SK-N-SH (cell line): ENCODE measurements around the gene IKZF1. TPM values are rescaled to one million over a fixed set of nuclear protein-coding genes. Genes with fewer than 3 reads are reported as not detected.

Source experiments
- CTCF ChIA-PET: fragments of 300-600, 350-600 bp; formaldehyde crosslinking; extraction: SDS; loops from one replicate; lab custom pipeline; 2021; lab: Yijun Ruan, JAX
- POLR2A ChIA-PET: fragments of 350-600 bp; sonication (Branson Sonifier 250); formaldehyde crosslinking; extraction: SDS; loops from one replicate; lab custom pipeline; 2020; ENCODE audit warnings: antibody characterized with exemption, inconsistent platforms; lab: Yijun Ruan, JAX
- DNase-seq: peaks from one replicate; pipeline ENCODE4 v3.0.0; 2012
- H2AFZ ChIP-seq: fragments of 200-600 bp; sonication (generic); 2 replicates; pipeline ENCODE4 v1.8.1; 2016; ENCODE audit warnings: antibody characterized with exemption, mild to moderate bottlenecking, low read depth
- H3F3A ChIP-seq: fragments of 200-600 bp; sonication (generic); replicated peaks from 2 replicates; pipeline ENCODE3; 2016; ENCODE audit warnings: antibody characterized with exemption, mild to moderate bottlenecking; ENCODE audit not compliant: insufficient read depth
- H3K27ac ChIP-seq, 2 experiments: fragments of 200-500 bp in 1 of 2; fragments of 200-600 bp in 1 of 2; sonication (Bioruptor generic) in 1 of 2; sonication (generic), shearing (Covaris generic) in 1 of 2; 2 replicates each; pipeline versions ENCODE4 v1.5.1 to v1.6.1; 2014 to 2016; ENCODE audit warnings: low read depth in 2 of 2, inconsistent platforms in 1 of 2, low read length in 1 of 2, mild to moderate bottlenecking in 1 of 2, mixed read lengths in 1 of 2
- H3K27me3 ChIP-seq: fragments of 200-600 bp; sonication (generic), shearing (Covaris generic); 2 replicates; pipeline ENCODE4 v1.6.1; 2016; ENCODE audit warnings: mixed run types; ENCODE audit not compliant: insufficient read depth
- H3K36me3 ChIP-seq, 2 experiments: fragments of 200-500 bp in 1 of 2; fragments of 200-600 bp in 1 of 2; sonication (Bioruptor generic) in 1 of 2; sonication (generic) in 1 of 2; replicated peaks in 1 of 2; 2 replicates each; pipeline versions ENCODE3 to v1.5.1; 2014 to 2016; ENCODE audit warnings: low read length in 1 of 2, mild to moderate bottlenecking in 1 of 2; ENCODE audit not compliant: insufficient read depth in 2 of 2, control insufficient read depth in 1 of 2
- H3K4me1 ChIP-seq, 2 experiments: fragments of 200-500 bp in 1 of 2; fragments of 200-600 bp in 1 of 2; sonication (Bioruptor generic) in 1 of 2; sonication (generic), shearing (Covaris generic) in 1 of 2; 2 replicates each; pipeline versions ENCODE4 v1.5.1 to v1.6.1; 2014 to 2016; ENCODE audit warnings: low read depth in 1 of 2, low read length in 1 of 2, mixed run types in 1 of 2; ENCODE audit not compliant: insufficient read depth in 2 of 2, control insufficient read depth in 1 of 2
- H3K4me2 ChIP-seq: fragments of 200-600 bp; sonication (generic), shearing (Covaris generic); 2 replicates; pipeline ENCODE4 v1.6.1; 2017; ENCODE audit warnings: mixed run types
- H3K4me3 ChIP-seq, 2 experiments: fragments of 200-500 bp in 1 of 2; fragments of 200-600 bp in 1 of 2; sonication (Bioruptor generic) in 1 of 2; sonication (generic), shearing (Covaris generic) in 1 of 2; 2 replicates each; pipeline versions ENCODE4 v1.5.1 to v1.8.1; 2014 to 2016; ENCODE audit warnings: low read depth in 2 of 2, inconsistent platforms in 1 of 2, low read length in 1 of 2, mild to moderate bottlenecking in 1 of 2, mixed read lengths in 1 of 2, moderate library complexity in 1 of 2
- H3K79me2 ChIP-seq: fragments of 200-600 bp; sonication (generic); 2 replicates; pipeline ENCODE4 v1.8.1; 2017; ENCODE audit warnings: mild to moderate bottlenecking; ENCODE audit not compliant: insufficient read depth
- H3K9ac ChIP-seq: fragments of 200-600 bp; sonication (generic); 2 replicates; pipeline ENCODE4 v1.6.1; 2017; ENCODE audit warnings: mixed run types
- H3K9me2 ChIP-seq: fragments of 200-600 bp; sonication (generic); 2 replicates; pipeline ENCODE4 v1.6.1; 2017; ENCODE audit warnings: mixed run types
- H3K9me3 ChIP-seq: fragments of 200-600 bp; sonication (generic); 2 replicates; pipeline ENCODE4 v1.6.1; 2017; ENCODE audit warnings: mixed run types, mild to moderate bottlenecking, moderate library complexity
- H4K20me1 ChIP-seq: fragments of 200-600 bp; sonication (generic); 2 replicates; pipeline ENCODE4 v1.6.1; 2017; ENCODE audit warnings: mild to moderate bottlenecking, mixed run types; ENCODE audit not compliant: insufficient read depth
- CHD2 ChIP-seq: fragments of 150-350 bp; IDR thresholded peaks from 2 replicates; pipeline ENCODE4 v1.6.1; 2018; ENCODE audit warnings: low read length; ENCODE audit not compliant: partially characterized antibody
- ELF1 ChIP-seq: IDR thresholded peaks from 2 replicates; pipeline ENCODE4 v1.4.0; 2012
- GABPA ChIP-seq: IDR thresholded peaks from 2 replicates; pipeline ENCODE4 v1.4.0; 2012; ENCODE audit warnings: low read depth, mild to moderate bottlenecking
- JUND ChIP-seq: IDR thresholded peaks from 2 replicates; pipeline ENCODE4 v1.4.0; 2012
- MEF2A ChIP-seq: IDR thresholded peaks from 2 replicates; pipeline ENCODE4 v1.4.0; 2012; ENCODE audit warnings: low read depth, borderline replicate concordance
- MXI1 ChIP-seq: IDR thresholded peaks from 2 replicates; pipeline ENCODE4 v1.6.1; 2012; ENCODE audit warnings: mild to moderate bottlenecking, low read depth, low read length, improper control_type of control experiment
- RCOR1 ChIP-seq: fragments of 150-350 bp; IDR thresholded peaks from 2 replicates; pipeline ENCODE4 v1.6.1; 2017; ENCODE audit warnings: antibody characterized with exemption, low read length
- RXRA ChIP-seq: IDR thresholded peaks from 2 replicates; pipeline ENCODE4 v1.4.0; 2012; ENCODE audit warnings: low read depth, mild to moderate bottlenecking, borderline replicate concordance
- TCF12 ChIP-seq: IDR thresholded peaks from 2 replicates; pipeline ENCODE4 v1.4.0; 2012
- TEAD4 ChIP-seq: IDR thresholded peaks from 2 replicates; pipeline ENCODE4 v1.4.0; 2012; ENCODE audit warnings: mild to moderate bottlenecking, borderline replicate concordance; ENCODE audit not compliant: insufficient read depth
- YY1 ChIP-seq: IDR thresholded peaks from 2 replicates; pipeline ENCODE4 v1.4.0; 2012; ENCODE audit warnings: low read depth, mild to moderate bottlenecking
- WGBS: methylation state at CpG from one replicate; pipeline ENCODE4 v1.1.6; 2017; ENCODE audit warnings: low lambda C conversion rate; 5-methylcytosine and 5-hydroxymethylcytosine counted together
- polyA plus RNA-seq, 3 experiments: library from polyadenylated mRNA; depleted of rRNA; stranded (reverse); fragments of >200 nt; gene quantifications; 2 replicates each; pipeline ENCODE4 v1.2.3, GENCODE V29; 2012
- TF ChIP-seq, protein P1 (sequence below): fragments of 150-350 bp; IDR thresholded peaks from 2 replicates; pipeline ENCODE4 v1.6.1; 2016; ENCODE audit warnings: mild to moderate bottlenecking, low read depth, low read length
- TF ChIP-seq, protein P2 (sequence below): IDR thresholded peaks from 2 replicates; pipeline ENCODE4 v1.6.1; 2012; ENCODE audit warnings: mild to moderate bottlenecking, low read depth, low read length, moderate library complexity
- TF ChIP-seq, protein P3 (sequence below): IDR thresholded peaks from 2 replicates; pipeline ENCODE4 v1.4.0; 2012; ENCODE audit warnings: low read depth
- TF ChIP-seq, protein P4 (sequence below): IDR thresholded peaks from 2 replicates; pipeline ENCODE4 v1.4.0; 2012; ENCODE audit warnings: low read depth, borderline replicate concordance
- TF ChIP-seq, protein P5 (sequence below): IDR thresholded peaks from 2 replicates; pipeline ENCODE4 v1.4.0; 2012; ENCODE audit warnings: low read depth, borderline replicate concordance

IKZF1 gene
- polyA plus RNA-seq, 1 of the 3 experiments (the other 2 are of a cell fraction) = not detected

DNA sequence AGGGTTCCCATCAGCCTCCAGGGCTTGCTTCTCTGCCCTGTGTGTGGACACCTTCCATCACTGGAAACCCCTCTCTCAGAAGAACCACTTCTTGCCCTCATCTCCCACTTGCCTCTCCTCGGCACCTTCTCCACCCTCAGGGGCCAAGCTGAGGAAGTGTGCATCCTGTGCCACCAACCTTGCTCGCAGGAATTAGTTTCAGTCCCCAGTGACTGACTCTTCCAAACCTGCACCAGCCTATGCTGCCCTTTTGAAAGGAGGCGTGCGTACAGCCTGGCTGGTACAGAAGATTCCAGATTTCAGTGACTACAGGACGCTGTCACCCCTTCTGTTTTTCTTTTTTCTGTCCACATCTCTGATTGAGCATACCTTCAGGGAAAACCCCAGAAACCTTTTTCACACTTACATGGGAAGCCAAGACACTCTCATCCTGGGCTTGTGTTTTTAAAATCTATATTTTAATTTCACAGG lies 67.1 kb downstream of the IKZF1 start:
- 39% methylated on average over 5 of the region's 5 CpGs for WGBS

More for the DNA sequence above, 67.1 kb downstream of the IKZF1 start:
- CTCF ChIA-PET = interaction anchor here (2.1 to 4.7 kb wide), 3 partner anchors 11 to 166 kb away, joined by 10 to 16 read pairs (median 11); no protein-coding TSS in a partner anchor
- no peak overlapping the region for H3K4me2 ChIP-seq
- no peak for DNase-seq
- no peaks in the 10 kb centered on the region for H3K9me2 ChIP-seq
- H2AFZ ChIP-seq = no peak overlapping the region
- no peak overlapping the region for H3K9ac ChIP-seq
- H3K27me3 ChIP-seq = peaks cover 5% of the 10 kb centered on the region; the same call in 1 of the 2 replicates
- POLR2A ChIA-PET = no interaction called here
- H3F3A ChIP-seq = no peaks in the 10 kb centered on the region
- no peaks in the 10 kb centered on the region for H3K79me2 ChIP-seq
- no peaks in the 10 kb centered on the region for H3K4me1 ChIP-seq
- peaks cover 6% of the 10 kb centered on the region; the same call in 1 of the 2 replicates for H3K9me3 ChIP-seq
- H3K36me3 ChIP-seq = no peaks in the 10 kb centered on the region
- no peaks in the 10 kb centered on the region for H4K20me1 ChIP-seq
- H3K4me3 ChIP-seq = no peak overlapping the region
- no peak overlapping the region for H3K27ac ChIP-seq
- no peak for TF ChIP-seq RCOR1
- TF ChIP-seq, protein P1, sequence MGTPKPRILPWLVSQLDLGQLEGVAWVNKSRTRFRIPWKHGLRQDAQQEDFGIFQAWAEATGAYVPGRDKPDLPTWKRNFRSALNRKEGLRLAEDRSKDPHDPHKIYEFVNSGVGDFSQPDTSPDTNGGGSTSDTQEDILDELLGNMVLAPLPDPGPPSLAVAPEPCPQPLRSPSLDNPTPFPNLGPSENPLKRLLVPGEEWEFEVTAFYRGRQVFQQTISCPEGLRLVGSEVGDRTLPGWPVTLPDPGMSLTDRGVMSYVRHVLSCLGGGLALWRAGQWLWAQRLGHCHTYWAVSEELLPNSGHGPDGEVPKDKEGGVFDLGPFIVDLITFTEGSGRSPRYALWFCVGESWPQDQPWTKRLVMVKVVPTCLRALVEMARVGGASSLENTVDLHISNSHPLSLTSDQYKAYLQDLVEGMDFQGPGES = no peak
- TF ChIP-seq GABPA = no peak
- TF ChIP-seq CHD2 = no peak
- no peak for TF ChIP-seq TCF12
- TF ChIP-seq RXRA = no peak
- TF ChIP-seq, protein P2, sequence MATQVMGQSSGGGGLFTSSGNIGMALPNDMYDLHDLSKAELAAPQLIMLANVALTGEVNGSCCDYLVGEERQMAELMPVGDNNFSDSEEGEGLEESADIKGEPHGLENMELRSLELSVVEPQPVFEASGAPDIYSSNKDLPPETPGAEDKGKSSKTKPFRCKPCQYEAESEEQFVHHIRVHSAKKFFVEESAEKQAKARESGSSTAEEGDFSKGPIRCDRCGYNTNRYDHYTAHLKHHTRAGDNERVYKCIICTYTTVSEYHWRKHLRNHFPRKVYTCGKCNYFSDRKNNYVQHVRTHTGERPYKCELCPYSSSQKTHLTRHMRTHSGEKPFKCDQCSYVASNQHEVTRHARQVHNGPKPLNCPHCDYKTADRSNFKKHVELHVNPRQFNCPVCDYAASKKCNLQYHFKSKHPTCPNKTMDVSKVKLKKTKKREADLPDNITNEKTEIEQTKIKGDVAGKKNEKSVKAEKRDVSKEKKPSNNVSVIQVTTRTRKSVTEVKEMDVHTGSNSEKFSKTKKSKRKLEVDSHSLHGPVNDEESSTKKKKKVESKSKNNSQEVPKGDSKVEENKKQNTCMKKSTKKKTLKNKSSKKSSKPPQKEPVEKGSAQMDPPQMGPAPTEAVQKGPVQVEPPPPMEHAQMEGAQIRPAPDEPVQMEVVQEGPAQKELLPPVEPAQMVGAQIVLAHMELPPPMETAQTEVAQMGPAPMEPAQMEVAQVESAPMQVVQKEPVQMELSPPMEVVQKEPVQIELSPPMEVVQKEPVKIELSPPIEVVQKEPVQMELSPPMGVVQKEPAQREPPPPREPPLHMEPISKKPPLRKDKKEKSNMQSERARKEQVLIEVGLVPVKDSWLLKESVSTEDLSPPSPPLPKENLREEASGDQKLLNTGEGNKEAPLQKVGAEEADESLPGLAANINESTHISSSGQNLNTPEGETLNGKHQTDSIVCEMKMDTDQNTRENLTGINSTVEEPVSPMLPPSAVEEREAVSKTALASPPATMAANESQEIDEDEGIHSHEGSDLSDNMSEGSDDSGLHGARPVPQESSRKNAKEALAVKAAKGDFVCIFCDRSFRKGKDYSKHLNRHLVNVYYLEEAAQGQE = no peak
- TF ChIP-seq TEAD4 = no peak
- no peak for TF ChIP-seq YY1
- TF ChIP-seq, protein P3, sequence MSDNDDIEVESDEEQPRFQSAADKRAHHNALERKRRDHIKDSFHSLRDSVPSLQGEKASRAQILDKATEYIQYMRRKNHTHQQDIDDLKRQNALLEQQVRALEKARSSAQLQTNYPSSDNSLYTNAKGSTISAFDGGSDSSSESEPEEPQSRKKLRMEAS = no peak
- TF ChIP-seq, protein P4, sequence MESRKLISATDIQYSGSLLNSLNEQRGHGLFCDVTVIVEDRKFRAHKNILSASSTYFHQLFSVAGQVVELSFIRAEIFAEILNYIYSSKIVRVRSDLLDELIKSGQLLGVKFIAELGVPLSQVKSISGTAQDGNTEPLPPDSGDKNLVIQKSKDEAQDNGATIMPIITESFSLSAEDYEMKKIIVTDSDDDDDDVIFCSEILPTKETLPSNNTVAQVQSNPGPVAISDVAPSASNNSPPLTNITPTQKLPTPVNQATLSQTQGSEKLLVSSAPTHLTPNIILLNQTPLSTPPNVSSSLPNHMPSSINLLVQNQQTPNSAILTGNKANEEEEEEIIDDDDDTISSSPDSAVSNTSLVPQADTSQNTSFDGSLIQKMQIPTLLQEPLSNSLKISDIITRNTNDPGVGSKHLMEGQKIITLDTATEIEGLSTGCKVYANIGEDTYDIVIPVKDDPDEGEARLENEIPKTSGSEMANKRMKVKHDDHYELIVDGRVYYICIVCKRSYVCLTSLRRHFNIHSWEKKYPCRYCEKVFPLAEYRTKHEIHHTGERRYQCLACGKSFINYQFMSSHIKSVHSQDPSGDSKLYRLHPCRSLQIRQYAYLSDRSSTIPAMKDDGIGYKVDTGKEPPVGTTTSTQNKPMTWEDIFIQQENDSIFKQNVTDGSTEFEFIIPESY = no peak
- TF ChIP-seq ELF1 = no peak
- TF ChIP-seq JUND = no peak
- TF ChIP-seq MEF2A = no peak
- no peak for TF ChIP-seq MXI1
- TF ChIP-seq, protein P5, sequence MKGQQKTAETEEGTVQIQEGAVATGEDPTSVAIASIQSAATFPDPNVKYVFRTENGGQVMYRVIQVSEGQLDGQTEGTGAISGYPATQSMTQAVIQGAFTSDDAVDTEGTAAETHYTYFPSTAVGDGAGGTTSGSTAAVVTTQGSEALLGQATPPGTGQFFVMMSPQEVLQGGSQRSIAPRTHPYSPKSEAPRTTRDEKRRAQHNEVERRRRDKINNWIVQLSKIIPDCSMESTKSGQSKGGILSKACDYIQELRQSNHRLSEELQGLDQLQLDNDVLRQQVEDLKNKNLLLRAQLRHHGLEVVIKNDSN = no peak
